ENCODE measurements around the gene FRMD4A.
A peak's percentile ranks its signal among the peaks of the same experiment; 100 is the strongest.
"Not testable (repeated sequence)": the region's sequence is repeated elsewhere in the genome, so short reads cannot be mapped to it uniquely, and the experiment has no call there.

FRMD4A gene

GRCh38 chr10:14240253-14241189 is 90.2 kb downstream of the FRMD4A start:
- DNase-seq, result no peak

DNA sequence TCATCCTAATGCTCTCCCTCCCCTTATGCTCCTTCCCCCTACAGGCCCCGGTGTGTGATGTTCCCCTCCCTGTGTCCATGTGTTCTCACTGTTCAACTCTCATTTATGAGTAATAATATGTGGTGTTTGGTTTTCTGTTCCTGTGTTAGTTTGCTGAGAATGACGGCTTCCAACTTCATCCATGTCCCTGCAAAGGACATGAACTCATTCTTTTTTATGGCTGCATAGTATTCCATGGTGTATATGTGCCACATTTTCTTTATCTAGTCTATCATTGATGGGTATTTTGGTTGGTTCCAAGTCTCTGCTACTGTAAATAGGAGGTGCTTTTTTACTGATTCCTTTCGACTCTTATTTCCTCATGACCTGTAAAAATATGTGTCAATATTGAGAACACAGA is 92.1 kb downstream of the FRMD4A start:
- not testable (repeated sequence) for DNase-seq

GRCh38 chr10:14236341-14236740 is 94.4 kb downstream of the FRMD4A start:
- no peak for DNase-seq

DNA sequence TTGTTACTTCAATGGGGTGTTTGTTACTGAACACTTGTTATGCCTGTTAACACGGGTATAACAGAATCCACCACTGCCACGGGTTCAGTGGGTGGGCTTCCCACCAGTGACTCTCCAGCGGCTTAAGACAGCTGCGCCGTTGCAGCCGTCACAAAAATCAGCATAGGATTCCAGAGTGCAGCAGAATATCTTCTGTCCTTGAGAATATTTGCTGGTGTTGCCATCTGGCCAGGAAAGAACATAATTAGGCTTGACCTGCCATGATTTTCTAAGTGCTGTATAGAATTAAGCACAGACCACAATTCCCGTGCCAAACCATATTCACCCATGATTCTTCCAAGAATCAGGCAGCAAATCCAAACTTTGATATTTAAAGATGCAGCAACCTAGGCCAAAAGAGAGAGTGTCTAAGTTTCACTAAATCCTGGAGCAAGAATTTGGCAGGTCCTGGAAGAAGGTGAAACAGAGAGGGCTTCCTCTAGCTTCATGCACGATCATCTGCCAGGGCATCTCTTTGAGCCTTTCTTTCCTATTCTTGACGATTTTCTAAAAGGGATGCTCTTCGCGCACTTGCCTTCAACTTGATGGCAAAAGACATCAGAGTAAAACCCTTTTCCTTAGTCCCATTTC is 95.0 kb downstream of the FRMD4A start:
- DNase-seq, result no peak

DNA sequence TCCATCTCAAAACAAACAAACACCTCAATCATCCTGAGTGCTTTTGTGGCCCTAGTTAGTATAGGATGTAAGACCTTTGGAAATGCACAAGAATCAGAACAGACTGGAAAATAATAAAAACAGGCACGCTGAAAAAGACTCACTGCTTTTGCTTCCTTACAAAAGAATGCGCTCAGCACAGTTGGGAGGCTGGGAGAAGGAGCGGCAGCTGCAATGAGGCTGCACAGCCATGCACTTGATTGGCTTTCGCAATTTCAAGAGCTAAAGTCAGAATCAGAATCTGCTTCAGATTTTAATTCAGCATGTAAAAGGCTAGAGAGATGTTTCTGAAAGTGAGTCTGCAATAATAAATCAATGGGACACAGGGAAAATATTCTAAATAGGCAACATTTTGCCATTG is 97.2 kb downstream of the FRMD4A start:
- no peak for DNase-seq

- DNase-seq, result not testable (repeated sequence)
Observed at GRCh38 chr10:14228798-14229197, 101.9 kb downstream of the FRMD4A start.

DNA sequence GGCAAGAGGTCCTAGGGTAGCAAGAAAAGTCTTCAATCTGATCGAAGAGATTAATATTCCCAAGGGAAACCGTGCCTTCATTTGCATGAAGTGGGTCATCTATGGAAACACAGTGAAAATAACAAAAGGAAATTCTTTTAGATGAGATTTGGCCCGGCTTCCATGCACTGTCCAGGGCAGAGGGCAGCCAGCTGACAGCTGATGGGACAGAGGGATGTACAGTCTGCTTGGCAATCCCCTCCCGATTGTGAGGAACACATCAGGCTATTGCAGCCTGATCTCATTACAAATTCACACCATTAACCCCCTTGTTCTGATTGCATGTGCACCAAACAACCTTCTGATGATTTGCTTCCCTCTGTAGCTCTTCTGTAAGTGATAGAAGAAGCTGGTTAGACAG is 105.3 kb downstream of the FRMD4A start:
- DNase-seq, result peak in 2 of 14 donors; percentile 5

DNA sequence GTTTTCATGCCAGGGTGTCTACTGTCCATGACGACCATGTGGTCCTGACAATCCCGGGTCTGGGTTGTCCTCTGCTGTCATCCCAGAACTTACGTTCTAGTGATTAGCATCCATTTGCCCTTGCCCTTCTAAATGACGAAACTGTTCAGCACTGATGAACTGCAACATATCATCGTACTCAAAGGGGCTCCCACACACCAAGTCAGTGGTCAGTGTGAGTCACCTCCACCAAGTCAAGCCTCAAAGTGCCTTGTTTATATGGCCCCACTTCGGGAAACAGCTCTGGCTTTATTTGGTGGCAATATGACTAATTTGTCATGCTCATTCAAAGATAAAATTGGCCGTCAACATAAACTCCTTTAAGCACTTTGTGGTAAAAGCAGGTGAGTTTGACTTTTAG is 110.7 kb downstream of the FRMD4A start:
- DNase-seq, result no peak

DNA sequence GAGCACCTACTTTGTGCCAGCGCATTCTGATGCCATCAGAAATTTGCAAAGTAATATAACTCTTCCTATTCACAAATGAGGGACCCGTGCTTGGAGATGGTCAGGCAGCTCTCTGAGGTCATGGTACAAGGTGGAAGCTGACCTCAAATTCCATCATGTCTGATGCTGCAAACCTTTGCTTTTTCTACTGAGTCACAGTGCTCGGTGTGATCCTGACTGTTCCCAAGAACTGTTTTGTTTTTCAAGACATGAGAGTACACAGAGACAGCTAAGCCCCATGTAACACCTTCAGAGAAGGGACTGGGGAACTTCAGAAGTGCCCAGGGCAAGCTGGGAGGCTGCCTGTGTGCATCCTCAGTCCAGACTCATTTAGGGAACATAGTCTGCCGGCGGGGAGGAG is 111.3 kb downstream of the FRMD4A start:
- no peak for DNase-seq

DNA sequence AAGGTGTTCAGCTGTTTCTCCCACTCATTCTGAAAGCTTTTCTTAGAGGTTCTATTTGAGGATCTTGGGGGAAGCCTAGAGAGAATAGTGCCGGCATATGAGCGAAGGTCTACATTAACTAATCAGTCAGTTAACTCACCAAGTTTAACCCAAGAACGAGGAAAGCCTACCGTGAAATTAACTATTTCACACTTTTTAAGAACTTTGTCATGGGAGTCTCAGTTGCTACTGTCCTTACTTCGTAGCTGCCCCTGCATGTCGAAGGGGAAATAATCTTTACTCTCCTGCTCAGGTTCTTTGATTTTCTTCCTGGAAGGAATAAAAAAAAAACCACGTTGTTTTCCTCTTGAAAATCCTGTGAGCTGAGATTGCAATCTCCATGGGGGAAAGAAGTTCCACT is 115.1 kb downstream of the FRMD4A start:
- no peak for DNase-seq

DNA sequence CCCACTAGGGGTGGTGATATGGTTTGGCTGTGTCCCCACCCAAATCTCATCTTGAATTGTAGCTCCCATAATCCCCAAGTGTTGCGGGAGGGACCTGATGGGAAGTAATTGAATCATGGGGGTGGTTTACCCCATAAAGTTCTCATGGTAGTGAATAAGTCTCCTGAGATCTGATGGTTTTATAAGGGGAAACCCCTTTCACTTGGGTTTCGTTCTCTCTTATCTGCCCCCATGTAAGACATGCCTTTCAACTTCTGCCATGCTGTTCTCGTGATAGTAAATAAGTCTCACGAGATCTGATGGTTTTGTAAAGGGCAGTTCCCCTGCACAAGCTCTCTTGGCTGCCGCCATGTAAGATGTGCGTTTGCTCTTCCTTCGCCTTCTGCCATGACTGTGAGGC is 117.0 kb downstream of the FRMD4A start:
- DNase-seq, result not testable (repeated sequence)

- DNase-seq, result no peak
Observed at GRCh38 chr10:14211610-14212009, 119.1 kb downstream of the FRMD4A start.

GRCh38 chr10:14208231-14208630 is 122.5 kb downstream of the FRMD4A start:
- DNase-seq, result no peak

DNA sequence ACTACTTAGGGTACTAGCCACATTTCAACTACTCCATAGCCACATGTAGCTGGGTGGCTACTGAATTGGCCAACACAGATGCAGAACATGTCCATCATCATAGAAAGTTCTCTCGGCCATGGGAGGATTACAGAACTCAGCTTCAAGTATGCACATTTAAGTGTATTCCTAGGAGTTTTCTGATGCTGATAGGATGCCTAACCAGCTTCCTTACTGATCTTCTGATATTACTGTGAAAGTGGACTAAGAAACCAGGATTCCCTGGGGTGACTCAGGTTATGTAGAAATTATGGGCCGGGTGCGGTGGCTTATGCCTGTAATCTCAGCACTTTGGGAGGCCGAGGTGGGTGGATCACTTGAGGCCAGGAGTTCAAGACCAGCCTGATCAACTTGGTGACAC is 125.5 kb downstream of the FRMD4A start:
- no peak for DNase-seq

GRCh38 chr10:14200698-14201544 is 129.8 kb downstream of the FRMD4A start:
- DNase-seq, result no peak

DNA sequence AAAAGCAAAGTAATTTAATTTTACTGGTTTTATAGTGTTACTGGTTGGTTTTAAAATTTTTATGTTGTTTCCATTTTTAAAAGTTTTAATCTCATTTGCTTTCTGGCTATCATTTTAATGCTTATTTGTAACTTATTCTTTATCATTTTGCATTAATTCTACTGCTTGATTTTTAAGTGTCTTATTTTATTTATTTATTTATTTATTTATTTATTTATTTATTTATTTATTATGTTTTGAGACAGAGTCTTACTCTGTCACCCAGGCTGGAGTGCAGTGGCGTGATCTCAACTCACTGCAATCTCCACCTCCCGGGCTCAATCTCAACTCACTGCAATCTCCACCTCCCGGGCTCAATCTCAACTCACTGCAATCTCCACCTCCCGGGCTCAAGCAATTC is 131.6 kb downstream of the FRMD4A start:
- not testable (repeated sequence) for DNase-seq

DNA sequence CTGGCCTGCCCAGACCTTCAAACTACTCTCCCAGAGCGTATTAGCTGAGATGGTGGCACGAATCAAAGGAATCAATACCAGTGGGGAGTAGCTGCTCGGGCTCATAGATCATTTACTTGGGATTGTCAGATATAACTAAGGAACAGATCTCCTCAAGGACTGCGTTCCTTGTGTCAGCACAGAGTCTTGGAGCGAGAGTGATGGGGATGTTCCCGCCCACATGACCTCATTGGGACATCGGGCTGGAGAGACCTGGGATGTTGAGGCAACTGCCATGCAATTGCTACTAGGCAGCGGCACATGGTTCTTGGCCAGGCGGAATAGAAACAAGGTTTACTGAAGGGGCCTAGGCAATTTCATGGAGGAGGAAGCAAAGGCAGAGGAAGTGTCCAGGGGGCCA is 132.6 kb downstream of the FRMD4A start:
- DNase-seq, result no peak

DNA sequence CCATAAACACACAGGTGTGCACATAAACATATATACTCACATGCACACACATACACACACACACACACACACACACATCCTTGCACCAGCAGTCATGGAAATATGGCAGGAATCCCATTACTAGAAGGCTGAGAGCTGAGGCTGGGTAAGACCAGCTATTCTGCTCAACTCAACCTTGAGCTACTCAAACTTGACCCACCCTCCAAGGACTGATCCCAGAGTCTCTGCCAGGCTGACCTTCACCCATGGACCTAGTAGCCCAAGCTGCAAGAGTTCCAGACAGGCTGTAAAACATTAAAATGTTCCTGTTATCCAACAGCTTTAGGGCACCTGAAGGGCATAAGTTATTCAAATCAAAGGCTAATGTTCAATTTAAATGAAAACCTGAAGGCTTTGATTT is 134.6 kb downstream of the FRMD4A start:
- no peak for DNase-seq

GRCh38 chr10:14195433-14195832 is 135.3 kb downstream of the FRMD4A start:
- DNase-seq, result no peak

DNA sequence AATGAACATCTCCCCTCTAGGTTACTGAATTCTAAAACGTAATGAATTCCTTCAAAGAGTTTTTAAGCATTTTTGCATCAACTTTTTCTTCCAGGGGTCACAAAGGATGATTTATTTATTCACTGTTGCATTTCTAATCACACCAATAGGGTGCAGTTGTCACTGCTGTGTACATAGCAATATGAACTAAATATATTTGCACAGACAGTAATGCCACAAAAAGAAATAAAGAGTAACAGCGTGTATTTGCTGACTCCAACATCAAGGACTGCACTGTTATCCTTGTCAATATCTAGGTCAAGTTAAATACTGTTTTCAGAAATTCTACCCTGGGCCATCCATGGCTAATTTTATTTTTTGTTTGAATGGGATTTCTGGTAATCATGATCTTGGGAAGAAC is 138.0 kb downstream of the FRMD4A start:
- DNase-seq, result no peak

GRCh38 chr10:14191871-14192270 is 138.9 kb downstream of the FRMD4A start:
- DNase-seq, result no peak

- DNase-seq, result no peak
Observed at GRCh38 chr10:14191407-14191806, 139.3 kb downstream of the FRMD4A start.

GRCh38 chr10:14190702-14191101 is 140.0 kb downstream of the FRMD4A start:
- no peak for DNase-seq
